ENCODE data around the gene USP48. TPM values are rescaled to one million over a fixed set of nuclear protein-coding genes. Genes with fewer than 3 reads are reported as not detected.

USP48 gene
- total and polyA plus RNA-seq, 2 of the 4 experiments (the other 2 are of a cell fraction) = 24.7 to 25.0 TPM

GRCh38 chr1:21779613-21780521 lies 3.1 kb downstream of the USP48 start:
- no peak overlapping the region for H2AK9ac ChIP-seq (replicated peaks; ENCODE audit: low read depth, low read length, poor library complexity)
- ChIA-PET CTCF (no interaction called here), POLR2A (ENCODE audit: unreplicated experiment) (no interaction called here)
- peak overlapping the region; percentile 16 for H2BK5ac ChIP-seq (ENCODE audit: low read depth, low read length, poor library complexity, severe bottlenecking)
- dilution Hi-C loops (cut with HindIII; ENCODE audit: low sequenced_read_pairs, unreplicated experiment) = no loop called here
- no peak overlapping the region for H2AK5ac ChIP-seq (ENCODE audit: low read depth, low read length)
- H3K9ac ChIP-seq (ENCODE audit: low read depth, low read length) = no peak overlapping the region
- no peak for TF ChIP-seq RCOR1 (IDR thresholded peaks at IDR 0.05; ENCODE audit: insufficient replicate concordance, low read length)
- TF ChIP-seq NFE2L2 (IDR thresholded peaks at IDR 0.05; ENCODE audit: low read depth, low read length) = no peak
- no peak for TF ChIP-seq BHLHE40 (IDR thresholded peaks at IDR 0.05; ENCODE audit: low read depth, low read length)
- no peak for TF ChIP-seq ELK1 (IDR thresholded peaks at IDR 0.05; ENCODE audit: borderline replicate concordance, low read depth, low read length)
- no peak for TF ChIP-seq POLR2A (IDR thresholded peaks at IDR 0.05; ENCODE audit: low read depth, low read length)
- no peak for TF ChIP-seq SMC3 (IDR thresholded peaks at IDR 0.05; ENCODE audit: low read depth, low read length)
- no peak for TF ChIP-seq CTCF (conservative IDR thresholded peaks at IDR 0.05; ENCODE audit: low read depth, low read length)
- TF ChIP-seq RAD21 (IDR thresholded peaks at IDR 0.05; ENCODE audit: low read length) = no peak
- TF ChIP-seq CHD1 (IDR thresholded peaks at IDR 0.05; ENCODE audit: low read depth, low read length) = no peak
- TF ChIP-seq USF2 (IDR thresholded peaks at IDR 0.05; ENCODE audit: low read depth, low read length) = no peak
- no peak for TF ChIP-seq RFX5 (IDR thresholded peaks at IDR 0.05; ENCODE audit: low read depth, low read length)
- no peak for TF ChIP-seq MAZ (IDR thresholded peaks at IDR 0.05; ENCODE audit: borderline replicate concordance, low read depth, low read length)
- peaks cover 10% of the 10 kb centered on the region for H3K4me1 ChIP-seq (ENCODE audit: control insufficient read depth, insufficient read depth, low read length)
- no peak overlapping the region for H3K4ac ChIP-seq (ENCODE audit: low read depth, low read length)
- peaks cover 12 to 49% of the 10 kb centered on the region in 2 experiments; a peak in 3 of 4 replicates for H3K79me1 ChIP-seq (ENCODE audit: low read depth in 1 of 2, low read length in 2 of 2)
- no peak overlapping the region for H3K27ac ChIP-seq (ENCODE audit: insufficient read depth, low read length)
- peaks cover 2% of the 10 kb centered on the region; the same call in 1 of the 2 replicates for H3K9me3 ChIP-seq (ENCODE audit: control insufficient read depth, insufficient read depth, low read length)
- H2AFZ ChIP-seq (replicated peaks; ENCODE audit: low read length, poor library complexity) = no peak overlapping the region
- no peak overlapping the region for H2BK120ac ChIP-seq (ENCODE audit: low read depth, low read length)
- H3K9me1 ChIP-seq (ENCODE audit: insufficient read depth, low read length) = peaks cover 11% of the 10 kb centered on the region
- H3K23ac ChIP-seq (ENCODE audit: low read depth, low read length) = no peak overlapping the region
- DNase-seq (no peak), ATAC-seq (ENCODE audit: low read depth) (no peak)
- H4K20me1 ChIP-seq (ENCODE audit: insufficient read depth, low read length) = peaks cover 63% of the 10 kb centered on the region
- no peak overlapping the region for H2BK15ac ChIP-seq (ENCODE audit: low read depth, low read length)
- no CpG with 5 or more reads among the region's 12 CpGs for WGBS, 2 experiments (ENCODE audit: extremely low coverage in 2 of 2, insufficient read length in 1 of 2)
- no peak overlapping the region for H3K4me2 ChIP-seq (ENCODE audit: low read depth, low read length)
- in situ Hi-C loops (cut with MboI; ENCODE audit: low sequenced_read_pairs) = no loop called here
- H3K14ac ChIP-seq (replicated peaks; ENCODE audit: low read depth, low read length) = no peak overlapping the region
- no peak overlapping the region for H2BK20ac ChIP-seq (ENCODE audit: low read depth, low read length)
- no peaks in the 10 kb centered on the region for H3K36me3 ChIP-seq (ENCODE audit: control insufficient read depth, insufficient read depth, low read length)
- H3K56ac ChIP-seq (ENCODE audit: extremely low read depth, insufficient read depth, low read length) = no peak overlapping the region
- H3K27me3 ChIP-seq (ENCODE audit: control insufficient read depth, insufficient read depth, low read length) = no peaks in the 10 kb centered on the region
- H4K5ac ChIP-seq (ENCODE audit: low read depth, low read length) = no peak overlapping the region
- H4K91ac ChIP-seq (ENCODE audit: insufficient read depth, low read depth, low read length) = no peak overlapping the region
- no peak overlapping the region for H3K18ac ChIP-seq (ENCODE audit: low read depth, low read length)
- BruUV-seq (replicated peaks) = TSS peak; percentile 19
- H4K8ac ChIP-seq (ENCODE audit: low read depth in 2 of 2, low read length in 2 of 2) = no peak overlapping the region
- intact Hi-C loops (cut with micrococcal nuclease) = loop anchor here (5.0 to 10.0 kb wide), 2 partner anchors 37 to 155 kb away; partner anchors contain the start of gene HSPG2
- H3K4me3 ChIP-seq (ENCODE audit: insufficient read depth, low read depth, low read length) = no peak overlapping the region

All from IMR-90 (cell line).